GM18951 (cell line): ENCODE results near the gene GOLGB1.
A peak's percentile ranks its signal among the peaks of the same experiment; 100 is the strongest.

Experiments
- POLR2A ChIP-seq: IDR thresholded peaks from 4 replicates; pipeline ENCODE4 v1.6.1; 2011; ENCODE audit warnings: mild to moderate bottlenecking; ENCODE audit not compliant: insufficient read length, insufficient read depth; ENCODE audit errors: extremely low read depth
- in situ Hi-C: fragments of 300-500 bp; cut with MboI; formaldehyde crosslinking; loops from one replicate; pipeline ENCODE4 v1.12.0; 2022; ENCODE audit warnings: low sequenced_read_pairs, mixed read lengths, inconsistent platforms; ENCODE audit not compliant: unreplicated experiment

The GOLGB1 gene

GRCh38 chr3:121681792-121682191, 67.7 kb downstream of the GOLGB1 start:
- in situ Hi-C loops, result no loop called here
- no peak for TF ChIP-seq POLR2A

DNA sequence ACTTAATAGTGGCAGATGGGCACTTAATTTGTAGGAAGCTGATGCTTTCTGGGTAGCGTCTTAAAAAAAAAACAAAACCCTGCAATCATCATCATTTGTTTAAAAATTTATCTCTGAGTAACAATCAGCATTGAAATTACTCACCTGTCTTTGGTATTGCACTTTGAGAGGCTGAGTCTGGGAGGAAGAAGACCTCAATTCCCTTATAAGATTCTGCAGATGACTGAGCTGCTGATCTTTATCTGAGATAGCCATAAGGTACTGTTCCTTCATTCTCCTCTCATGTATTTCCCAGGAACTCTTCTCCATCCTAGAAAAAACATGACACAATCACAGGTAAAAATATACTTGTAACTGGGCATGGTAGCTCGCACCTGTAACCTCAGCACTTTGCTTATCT, 72.4 kb downstream of the GOLGB1 start:
- in situ Hi-C loops, result no loop called here

DNA sequence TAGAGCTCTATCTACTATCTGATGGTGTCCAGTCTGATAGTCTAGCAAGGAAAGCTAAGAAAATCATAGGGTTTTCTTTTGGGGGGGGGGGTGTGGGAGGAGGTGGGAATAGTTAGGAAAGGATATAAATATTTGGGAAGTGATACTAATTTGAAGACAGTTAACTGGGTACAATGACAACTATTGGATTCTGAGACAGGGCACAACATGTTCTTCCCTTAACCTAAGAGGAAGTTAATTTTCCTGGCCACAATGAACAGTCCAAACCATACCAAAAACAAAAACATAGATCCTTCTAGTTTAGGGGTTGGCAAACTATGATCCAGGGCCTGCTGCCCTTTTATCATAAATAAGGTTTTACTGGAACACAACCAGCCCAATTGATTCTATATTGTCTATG, 78.9 kb downstream of the GOLGB1 start:
- no peak for TF ChIP-seq POLR2A
- in situ Hi-C loops, result no loop called here

More for the DNA sequence above, 72.4 kb downstream of the GOLGB1 start:
- no peak for TF ChIP-seq POLR2A

DNA sequence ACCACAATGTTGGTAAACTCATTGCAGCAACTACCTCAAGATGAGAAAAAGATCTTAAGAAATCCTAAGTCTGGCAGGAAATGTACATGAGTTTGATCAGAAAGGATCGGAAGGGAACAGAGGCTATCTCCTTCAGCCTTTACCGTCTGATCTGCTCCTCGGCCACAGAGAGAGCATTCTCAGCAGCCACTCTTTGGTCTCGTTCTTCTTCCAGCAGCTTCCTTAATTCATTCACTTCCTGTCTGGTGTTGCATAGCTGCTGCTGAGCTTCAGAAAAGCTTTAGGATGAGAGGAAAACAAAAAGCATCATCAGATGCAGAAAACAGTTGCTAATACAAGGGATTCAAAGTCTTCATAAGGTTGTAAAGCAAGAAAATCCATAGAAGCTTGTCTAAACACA, 82.2 kb downstream of the GOLGB1 start:
- no peak for TF ChIP-seq POLR2A
- in situ Hi-C loops, result no loop called here

- no peak for TF ChIP-seq POLR2A
- in situ Hi-C loops, result no loop called here
Observed at GRCh38 chr3:121665488-121665887, 84.1 kb downstream of the GOLGB1 start.

DNA sequence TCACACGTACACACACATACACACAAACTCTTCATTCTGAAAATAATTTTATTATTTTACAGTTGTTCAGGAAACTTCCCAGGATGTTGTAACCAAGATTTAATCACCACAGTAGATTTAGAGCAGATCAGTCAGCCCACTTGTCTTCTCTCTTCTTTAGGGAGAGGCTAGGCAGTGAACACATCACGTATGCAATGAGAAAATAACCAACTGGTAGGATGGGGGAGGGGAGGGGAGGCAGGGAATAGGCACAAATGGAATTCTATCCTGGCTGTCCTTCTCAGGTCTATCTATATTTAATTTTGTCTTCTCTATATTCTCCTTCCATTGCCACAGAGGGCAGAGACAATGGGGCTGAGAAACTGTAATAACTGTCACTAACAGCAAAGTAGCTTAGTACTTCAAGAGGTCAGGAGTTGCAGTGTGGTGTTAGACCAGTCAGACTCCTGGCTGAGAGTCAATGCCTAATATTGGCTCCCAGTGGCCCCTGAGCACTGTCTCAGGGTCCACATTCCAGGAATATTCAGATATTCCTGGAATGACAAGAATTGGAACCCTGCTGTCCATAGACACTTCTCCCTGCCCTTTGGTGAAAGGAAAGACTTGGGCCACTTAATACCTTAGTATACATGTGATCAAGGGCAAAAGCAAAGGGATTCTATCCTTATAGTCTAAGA, 86.2 kb downstream of the GOLGB1 start:
- in situ Hi-C loops, result no loop called here
- TF ChIP-seq POLR2A, result no peak

DNA sequence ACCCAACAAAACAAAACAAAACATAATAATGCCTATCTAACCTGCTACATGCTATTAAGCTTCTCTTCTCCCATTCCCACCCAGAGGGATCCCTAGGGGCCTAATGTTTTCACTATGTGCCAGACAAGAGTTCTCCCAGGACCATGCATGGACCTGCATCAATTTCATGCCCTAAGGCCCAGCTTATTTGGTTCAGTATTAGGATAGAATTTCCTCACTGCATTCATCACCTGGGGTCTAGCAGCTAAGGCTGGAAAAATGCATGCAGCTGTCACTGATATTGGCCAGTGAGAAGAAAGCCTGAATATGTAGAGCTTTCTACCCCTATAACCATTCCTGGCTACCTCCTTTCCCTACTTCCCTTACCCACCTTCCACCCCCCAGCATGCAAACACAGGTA, 86.8 kb downstream of the GOLGB1 start:
- TF ChIP-seq POLR2A, result no peak
- in situ Hi-C loops, result no loop called here

DNA sequence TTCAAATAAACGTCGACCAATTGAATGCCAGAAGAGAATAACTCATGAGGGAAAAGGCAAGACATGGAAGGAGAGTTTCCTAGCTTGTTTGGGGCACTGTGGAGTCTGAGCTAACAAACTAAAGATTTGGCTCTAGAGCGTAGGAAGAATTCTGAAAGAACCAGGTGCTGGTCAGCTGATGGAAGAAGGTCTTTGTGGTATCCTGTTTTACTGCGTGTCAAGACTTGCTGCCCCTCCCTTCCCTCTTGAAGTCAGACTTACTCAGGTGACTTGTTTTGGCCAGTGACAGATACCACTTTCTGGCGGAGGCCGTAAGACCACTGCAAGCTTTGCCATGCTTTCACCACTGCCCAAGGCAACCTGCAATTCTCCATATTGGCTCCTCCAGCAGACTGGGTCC, 88.2 kb downstream of the GOLGB1 start:
- in situ Hi-C loops, result no loop called here
- TF ChIP-seq POLR2A, result no peak

DNA sequence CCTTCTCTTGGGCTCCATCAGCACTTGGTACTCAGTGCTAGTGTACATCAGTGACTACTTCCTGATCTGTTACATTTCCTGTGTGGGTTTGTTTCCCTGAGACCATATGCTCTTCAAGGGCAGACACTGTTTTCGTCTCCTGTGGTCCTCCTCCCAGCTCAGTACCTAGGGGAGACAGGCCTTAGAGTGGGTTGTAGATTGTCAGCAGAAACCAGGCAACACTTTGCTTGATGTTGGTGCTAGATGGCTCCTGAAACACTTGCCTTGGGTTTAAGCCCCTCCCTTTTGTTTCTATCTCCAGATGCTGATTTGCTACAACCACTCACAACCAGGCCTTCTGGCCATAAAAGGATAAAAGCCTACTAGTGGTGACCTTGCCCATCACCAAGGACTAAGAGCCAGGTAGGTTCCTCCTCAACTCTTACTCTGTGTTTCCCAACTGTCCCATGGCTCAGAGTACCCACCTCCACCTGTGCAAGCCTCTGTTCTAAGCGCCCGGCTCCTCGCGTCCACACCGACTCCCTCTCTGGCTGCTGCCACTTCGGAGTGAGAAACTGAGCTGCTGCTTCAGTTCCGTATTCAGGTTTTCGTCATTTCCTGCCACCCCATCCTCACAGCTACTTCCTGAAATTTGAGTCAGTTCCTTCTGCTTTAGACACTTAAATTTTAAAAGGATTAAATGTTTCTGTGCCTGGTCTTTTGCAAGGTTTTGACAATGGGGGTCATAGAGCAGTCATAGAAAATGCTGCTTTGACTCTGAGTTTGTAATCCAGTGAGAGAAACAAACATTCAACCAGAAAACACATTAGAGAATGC, 89.0 kb downstream of the GOLGB1 start, which contains the start of gene HCLS1:
Gene HCLS1 (minus strand): TSS at position 548 of the 816 bp plus-strand sequence. CDS start 2,556 bp downstream, outside the sequence.
- in situ Hi-C loops, result no loop called here
- peak; percentile 97 for TF ChIP-seq POLR2A

DNA sequence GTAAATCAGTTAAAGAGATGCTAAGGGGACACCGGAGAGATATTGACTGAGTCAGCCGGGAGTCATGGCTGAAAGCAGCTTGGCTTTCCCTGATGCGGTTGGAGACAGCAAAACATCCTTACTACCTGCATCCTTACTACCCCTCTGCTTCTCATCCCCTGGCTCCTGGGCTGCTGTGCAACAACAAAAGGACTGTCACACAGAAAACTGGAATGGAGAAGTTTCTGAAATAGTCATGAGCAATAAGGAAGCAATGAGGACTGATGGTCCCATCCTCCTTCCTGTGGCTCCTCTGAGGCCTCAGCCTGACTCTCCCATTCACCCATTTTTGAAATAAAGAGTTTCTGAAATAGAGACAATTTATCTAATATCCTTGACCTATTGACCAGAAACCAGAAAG, 90.0 kb downstream of the GOLGB1 start:
- in situ Hi-C loops, result no loop called here
- no peak for TF ChIP-seq POLR2A

DNA sequence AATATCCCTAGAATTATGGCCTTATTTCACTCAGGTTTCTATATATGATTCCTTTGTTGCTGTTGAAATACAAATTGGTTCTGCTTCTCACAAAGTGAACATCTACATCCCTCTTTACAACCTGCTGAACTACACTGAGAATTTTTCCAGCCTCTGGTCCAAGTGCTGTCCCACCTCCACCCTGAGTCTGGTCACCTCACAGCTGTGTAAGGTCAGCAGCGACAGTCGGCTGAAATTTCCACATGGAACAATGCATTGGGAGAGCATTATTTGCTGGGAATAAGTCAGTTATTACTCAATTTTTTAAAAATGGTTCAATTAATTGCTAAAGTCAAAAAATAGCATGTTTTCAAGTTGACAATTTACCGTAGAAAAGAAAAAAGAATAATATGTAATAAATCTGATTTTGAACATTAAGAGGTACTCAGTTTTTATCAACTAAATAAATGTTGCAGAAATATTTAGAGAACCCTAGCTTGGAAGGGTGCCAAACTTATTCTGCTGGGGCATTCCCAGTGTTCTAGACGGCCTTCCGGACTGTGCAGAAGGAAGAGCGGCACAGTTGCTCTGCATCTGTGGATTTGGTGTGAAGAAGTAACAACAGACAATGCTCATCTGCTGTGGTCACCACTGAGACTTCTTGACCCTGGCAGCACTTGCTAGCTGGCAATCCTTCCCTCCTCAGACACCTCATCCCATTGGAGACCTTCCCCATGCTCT, 90.7 kb downstream of the GOLGB1 start:
- in situ Hi-C loops, result no loop called here
- no peak for TF ChIP-seq POLR2A

DNA sequence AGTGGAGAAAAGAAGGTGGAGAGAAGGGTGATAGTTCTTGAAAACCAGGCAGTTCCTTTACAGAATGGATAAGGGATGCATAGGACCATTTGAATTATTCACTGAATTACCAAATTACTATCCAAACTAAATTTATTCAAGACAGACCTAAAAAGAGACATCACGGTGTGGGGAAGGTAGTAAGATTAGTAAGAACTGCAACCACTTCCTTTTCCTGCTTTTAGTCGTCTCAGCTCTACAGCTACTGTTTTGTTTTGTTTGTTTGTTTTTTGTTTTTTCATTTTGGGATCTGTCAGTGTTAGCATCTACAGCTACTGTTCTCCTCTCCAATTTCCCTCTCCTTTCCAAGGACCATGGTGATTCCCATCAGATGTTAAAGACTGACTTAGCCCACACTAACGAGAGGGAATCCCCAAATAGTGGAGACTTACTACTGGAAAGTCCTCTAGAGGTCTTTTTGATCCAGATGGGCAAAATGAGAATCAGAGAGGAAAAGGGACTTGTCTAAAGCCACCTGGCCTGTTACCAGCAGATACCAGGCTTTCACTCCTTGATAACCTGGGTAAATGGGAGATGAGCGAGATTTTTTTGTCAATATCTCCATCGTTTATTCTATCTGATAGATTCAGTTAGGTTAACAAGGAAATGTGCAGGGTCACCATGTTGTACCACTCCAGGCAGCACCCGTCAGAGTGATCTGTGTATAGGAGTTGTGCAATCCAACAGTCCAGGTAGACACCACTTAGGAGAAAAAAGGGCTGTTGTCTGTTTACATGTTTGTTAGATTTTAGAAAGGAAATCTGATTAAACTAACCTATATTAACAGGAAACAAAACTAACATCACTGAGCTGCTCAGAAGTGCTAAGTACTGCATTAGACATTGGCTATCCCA, 94.8 kb downstream of the GOLGB1 start:
- TF ChIP-seq POLR2A, result no peak
- in situ Hi-C loops, result no loop called here

GRCh38 chr3:121651684-121652083, 97.9 kb downstream of the GOLGB1 start:
- no peak for TF ChIP-seq POLR2A
- in situ Hi-C loops, result no loop called here

GRCh38 chr3:121649645-121650044, 99.9 kb downstream of the GOLGB1 start:
- in situ Hi-C loops, result no loop called here
- TF ChIP-seq POLR2A, result no peak
